ENCODE data around the gene CEP70.
"Not testable (repeated sequence)": the region's sequence is repeated elsewhere in the genome, so short reads cannot be mapped to it uniquely, and the experiment has no call there.

The CEP70 gene, protein sequence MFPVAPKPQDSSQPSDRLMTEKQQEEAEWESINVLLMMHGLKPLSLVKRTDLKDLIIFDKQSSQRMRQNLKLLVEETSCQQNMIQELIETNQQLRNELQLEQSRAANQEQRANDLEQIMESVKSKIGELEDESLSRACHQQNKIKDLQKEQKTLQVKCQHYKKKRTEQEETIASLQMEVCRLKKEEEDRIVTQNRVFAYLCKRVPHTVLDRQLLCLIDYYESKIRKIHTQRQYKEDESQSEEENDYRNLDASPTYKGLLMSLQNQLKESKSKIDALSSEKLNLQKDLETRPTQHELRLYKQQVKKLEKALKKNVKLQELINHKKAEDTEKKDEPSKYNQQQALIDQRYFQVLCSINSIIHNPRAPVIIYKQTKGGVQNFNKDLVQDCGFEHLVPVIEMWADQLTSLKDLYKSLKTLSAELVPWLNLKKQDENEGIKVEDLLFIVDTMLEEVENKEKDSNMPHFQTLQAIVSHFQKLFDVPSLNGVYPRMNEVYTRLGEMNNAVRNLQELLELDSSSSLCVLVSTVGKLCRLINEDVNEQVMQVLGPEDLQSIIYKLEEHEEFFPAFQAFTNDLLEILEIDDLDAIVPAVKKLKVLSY
- 18.5 to 30.8 (median 21.8) reads per million in 4 donors for total RNA-seq

GRCh38 chr3:138594150-138594934, at the start of gene CEP70:
Gene CEP70 (minus strand): TSS chr3:138594260. CDS start chr3:138572927, 21,333 bp downstream.
- DNase-seq: peak; percentile 85 to 90 (median 88)

GRCh38 chr3:138642927-138643253, 48.8 kb upstream of the CEP70 start:
- DNase-seq: no peak

- DNase-seq: no peak
Observed at GRCh38 chr3:138642226-138642926, 48.3 kb upstream of the CEP70 start.

GRCh38 chr3:138640537-138640936, 46.5 kb upstream of the CEP70 start:
- no peak for DNase-seq

- DNase-seq: no peak
Observed at GRCh38 chr3:138638641-138639040, 44.6 kb upstream of the CEP70 start.

DNA sequence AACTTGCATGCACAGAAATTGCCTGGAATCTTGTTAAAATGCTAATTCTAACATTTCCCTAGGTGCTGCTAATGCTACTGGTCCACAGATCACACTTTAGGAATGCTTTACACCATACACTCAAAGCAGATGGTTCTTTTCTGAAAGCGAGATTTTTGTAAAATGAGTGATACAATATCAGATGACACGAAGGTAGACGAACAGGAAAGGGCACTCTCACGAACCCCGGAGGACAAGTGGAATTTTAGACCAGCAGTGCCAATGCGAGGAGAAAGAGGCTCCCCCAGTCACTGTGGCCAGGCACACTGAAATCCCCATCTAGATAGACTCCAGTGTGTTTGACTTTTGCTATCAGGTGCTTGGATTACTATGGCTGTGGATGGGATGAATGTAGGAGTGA, 35.5 kb upstream of the CEP70 start:
- DNase-seq: no peak

DNA sequence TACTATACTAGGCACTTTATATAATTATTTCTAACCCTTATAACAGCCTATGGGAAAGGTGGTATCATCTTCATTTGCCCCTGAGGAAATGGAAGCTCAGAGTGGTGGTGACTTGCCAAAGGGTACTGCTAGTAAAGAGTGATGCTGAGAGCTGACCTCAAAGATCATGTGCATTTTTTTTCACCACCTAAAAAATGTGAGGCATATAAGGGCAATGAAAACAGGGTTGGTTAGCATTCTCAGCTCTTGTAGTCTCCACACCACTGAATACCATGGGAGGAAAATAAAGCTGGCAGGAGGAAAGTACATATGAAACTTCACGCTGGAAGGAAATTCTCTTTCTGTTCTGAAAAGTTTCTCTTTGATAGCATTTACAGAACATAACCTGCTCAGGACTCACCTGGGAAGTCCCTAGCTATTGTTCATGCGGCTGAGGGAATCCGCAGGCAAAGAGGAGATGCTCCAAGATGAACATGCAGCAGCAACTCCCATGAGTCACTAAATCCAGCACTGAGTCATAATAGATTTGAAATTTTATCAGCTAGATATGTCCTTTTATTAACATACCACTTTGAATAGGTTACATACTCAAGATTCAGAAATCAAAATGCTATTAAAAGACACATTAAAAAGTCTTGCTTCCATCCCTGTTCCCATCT, 31.8 kb upstream of the CEP70 start:
- DNase-seq: no peak

DNA sequence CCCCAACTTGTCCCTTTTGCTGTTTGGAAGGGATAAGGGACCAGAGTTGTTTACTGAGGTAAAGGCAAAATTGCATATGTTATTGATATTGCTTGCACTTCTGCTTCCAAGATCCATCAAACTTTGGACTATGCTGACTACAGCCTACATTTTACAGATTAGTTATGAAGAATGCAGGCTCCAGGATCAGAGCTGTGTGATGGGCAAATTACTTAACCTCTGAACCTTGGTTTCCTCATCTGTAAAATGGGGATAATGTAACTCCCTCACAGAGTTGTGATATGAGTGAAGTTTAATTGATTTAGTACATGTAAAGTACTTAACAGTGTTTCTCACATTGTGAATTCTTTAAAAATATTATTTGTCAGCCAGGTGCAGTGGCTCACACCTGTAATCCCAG, 30.5 kb upstream of the CEP70 start:
- no peak for DNase-seq

GRCh38 chr3:138620431-138620830, 26.4 kb upstream of the CEP70 start:
- no peak for DNase-seq

- DNase-seq: no peak
Observed at GRCh38 chr3:138615462-138615861, 21.4 kb upstream of the CEP70 start.

DNA sequence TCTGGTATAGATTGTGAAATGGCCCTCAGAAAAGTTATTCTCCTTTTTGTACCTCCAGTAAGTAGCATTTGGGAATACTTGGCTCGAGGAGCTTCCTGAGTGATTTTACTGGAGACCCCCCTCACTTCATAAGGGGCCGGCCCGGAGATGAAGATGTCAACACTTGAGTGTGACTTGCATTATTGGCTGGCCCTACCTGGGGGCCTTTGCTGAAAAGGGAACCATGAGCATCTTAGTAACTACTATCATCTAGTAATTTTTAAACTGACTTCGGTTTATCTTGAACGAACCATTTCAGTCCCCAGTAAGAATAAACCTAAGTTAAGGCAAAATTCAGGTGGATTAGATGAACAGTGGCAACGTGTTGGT, 15.8 kb upstream of the CEP70 start:
- DNase-seq: no peak

DNA sequence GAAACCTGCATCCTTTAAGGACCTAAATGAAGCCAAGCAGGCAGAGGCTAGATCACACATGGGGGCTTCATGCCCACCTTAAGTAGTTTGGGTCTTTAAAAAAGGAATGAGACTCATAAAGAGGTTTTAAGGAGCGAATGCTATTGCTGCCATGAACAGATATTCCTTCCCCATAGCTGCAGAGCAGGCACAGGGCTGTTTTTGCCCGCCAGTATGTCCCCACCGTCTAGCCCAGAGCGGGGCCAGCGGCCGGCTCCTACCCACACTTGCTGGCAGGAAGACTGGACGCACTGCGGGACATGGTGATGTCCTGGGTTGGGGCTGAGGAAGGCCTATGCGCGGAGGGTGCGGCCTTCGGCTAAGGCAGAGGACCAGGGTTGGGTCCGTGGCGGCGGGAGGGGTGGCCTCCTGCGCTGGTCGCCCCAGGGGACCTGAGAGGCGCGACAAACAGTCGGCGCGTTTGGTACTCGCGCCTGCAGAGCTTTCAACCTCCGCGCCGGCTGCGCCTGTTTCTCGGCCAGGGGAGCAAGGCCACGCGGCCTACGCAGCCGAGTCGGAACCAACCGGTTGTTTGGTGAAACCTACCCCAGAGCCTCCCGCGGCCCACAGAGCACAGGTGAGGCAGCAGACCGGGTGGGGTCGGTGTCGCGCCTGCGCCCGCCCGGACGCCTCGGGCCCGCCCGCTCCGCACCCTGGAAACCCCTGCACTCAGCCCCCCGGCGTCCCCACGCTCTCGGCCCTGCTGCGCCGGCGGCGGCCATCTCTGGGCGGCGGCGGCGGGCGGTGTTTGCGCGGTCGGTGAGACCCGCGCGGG, 14.5 kb upstream of the CEP70 start, which contains the start of gene FAIM:
TSS of gene FAIM (plus strand) at position 450 of the 814 bp plus-strand sequence. CDS start 10,956 bp downstream, outside the sequence.
- DNase-seq: peak; percentile 39 to 68 (median 47)

DNA sequence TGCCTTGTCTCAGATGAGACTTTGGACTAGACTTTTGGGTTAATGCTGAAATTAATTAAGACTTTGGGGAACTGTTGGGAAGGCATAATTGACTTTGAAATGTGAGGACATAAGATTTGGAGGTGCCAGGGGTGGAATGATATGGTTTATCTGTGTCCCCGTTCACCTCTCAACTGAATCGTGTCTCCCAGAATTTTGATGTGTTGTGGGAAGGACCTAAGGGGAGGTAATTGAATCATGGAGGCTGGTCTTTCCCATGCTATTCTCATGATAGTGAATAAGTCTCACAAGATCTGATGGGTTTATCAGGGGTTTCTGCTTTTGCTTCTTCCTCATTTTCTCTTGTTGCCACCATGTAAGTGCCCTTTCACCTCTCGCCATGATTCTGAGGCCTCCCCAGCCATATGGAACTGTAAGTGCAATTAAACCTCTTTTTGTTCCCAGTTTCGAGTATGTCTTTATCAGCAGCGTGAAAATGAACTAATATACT, 10.1 kb upstream of the CEP70 start:
- not testable (repeated sequence) for DNase-seq

DNA sequence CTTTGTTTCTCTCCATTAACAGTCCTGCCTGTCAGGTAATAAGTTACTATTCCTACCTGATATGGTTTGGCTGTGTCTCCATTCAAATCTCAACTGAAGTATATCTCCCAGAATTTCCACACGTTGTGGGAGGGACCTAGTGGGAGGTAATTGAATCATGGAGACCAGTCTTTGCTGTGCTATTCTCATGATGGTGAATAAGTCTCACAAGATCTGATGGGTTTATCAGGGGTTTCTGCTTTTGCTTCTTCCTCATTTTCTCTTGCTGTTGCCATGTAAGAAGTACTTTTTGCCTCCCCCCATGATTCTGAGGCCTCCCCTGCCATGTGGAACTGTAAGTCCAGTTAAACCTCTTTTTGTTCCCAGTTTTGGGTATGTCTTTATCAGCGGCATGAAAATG, 7.6 kb upstream of the CEP70 start:
- not testable (repeated sequence) for DNase-seq

DNA sequence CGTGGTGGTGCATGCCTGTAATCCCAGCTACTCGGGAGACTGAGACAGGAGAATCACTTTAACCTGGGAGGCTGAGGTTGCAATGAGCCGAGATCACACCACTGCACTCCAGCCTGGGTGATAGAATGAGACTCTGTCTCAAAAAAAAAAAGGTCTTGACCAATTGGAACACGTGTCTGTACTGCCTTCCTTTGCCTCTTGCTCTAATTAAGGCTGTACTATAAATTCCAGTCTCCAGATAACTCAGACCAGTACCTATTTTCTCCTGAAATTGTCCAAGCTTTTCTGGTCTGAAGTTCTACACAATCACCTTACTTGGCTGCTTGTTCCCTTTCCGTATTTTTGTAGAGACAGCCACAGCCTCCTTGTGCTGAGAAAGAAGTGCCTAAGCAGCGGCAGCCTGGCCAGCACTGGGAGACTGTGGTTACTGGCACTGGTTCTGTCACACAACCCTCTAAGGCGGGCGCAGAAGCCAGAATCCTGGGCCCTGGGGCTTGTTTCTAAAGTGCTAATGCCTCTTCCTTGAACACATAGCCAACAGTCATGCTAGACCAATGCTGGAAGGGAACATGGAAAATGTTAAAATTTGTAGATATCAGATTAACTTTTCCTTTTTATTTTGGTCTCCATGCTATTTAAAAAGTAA, 6.2 kb upstream of the CEP70 start:
- no peak for DNase-seq

DNA sequence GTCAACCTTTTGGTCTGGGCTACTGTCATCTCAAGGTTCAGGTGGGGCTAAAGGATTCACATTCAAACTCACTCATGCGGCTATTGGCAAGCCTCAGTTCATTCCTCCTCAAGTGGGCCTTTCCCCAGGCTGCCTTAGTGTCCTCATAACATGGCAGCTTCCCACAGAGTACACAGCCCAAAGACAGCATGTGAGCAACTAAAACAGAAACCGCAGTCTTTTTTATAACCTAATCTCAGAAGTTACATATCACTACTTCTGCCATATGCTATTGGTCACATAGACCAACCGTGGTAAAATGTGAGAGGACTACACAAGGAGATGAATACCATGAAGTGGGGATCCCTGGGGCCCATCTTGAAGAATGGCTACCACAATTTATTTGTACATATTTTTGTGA, 4.5 kb upstream of the CEP70 start:
- DNase-seq: no peak

- not testable (repeated sequence) for DNase-seq
Observed at GRCh38 chr3:138597186-138597976, 3.3 kb upstream of the CEP70 start.

DNA sequence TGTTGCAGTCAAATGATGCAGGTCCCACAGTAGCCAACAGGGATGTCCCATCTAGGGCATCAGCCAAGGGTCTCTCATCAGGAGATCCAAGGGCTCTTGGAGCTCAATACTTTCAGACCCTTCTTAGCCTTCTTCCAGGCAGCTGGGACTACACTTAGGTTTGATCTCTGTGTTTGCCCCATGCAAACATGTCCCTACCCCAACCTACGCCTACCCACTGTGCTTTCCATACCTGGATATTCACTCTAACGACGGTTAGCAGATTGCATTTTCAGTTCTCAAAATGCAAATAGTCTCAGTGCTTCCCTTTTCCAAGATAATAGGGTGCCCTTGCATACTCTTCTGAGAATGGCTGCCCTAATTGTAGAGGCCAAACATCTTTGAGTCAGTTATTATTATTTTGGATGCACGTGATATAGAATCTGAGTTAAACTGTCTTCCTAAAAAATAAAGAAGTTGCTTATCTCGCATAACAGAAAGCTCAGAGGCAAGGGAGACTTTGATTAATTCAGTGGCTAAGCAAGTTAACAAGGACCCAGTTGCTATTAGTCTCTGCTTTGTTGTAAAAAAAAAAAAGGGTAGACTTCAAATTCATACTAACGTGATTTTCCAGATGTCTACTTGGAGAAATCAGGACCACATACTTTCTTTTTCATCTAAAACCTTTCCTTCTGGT, 1.0 kb upstream of the CEP70 start:
- DNase-seq: no peak

DNA sequence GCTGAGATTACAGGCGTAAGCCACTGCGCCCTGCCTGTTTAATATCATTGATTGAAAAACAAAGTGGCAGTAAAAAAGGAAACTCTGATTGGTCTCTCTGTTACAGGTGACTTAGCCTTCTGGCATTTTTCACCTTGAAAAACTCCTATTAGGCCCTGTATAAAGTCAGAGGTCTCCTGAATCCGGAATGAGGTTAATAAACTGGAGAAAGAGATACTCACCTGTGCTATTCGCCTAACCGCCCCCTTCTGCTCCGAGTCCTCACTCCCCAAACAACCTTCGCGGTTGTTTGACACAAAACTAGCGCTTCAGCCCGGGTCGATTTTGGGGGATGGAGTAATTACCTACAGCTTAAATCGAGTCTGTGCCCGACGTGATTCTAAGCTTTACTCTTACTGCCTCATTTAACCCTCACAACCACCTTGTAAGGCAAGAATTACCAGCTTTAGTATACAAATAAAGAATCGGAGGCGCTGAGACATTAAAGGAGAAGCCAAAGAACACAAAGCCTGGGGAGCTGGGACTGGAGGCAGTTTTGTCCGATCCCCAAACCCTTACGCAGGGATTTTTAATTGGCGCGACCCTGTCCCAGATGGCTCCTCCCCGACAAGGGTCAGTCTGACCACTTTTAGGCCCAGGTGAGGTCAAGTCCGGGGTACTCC, 441 bp downstream of the CEP70 start:
- no peak for DNase-seq
